ENCODE data around the gene RNF13. TPM values are rescaled to one million over a fixed set of nuclear protein-coding genes. Genes with fewer than 3 reads are reported as not detected.

Gene RNF13
- total RNA-seq, 1 experiment from 2014 or later = 28.9 TPM

- TF ChIP-seq MLX (CRISPR knock-in tag; IDR thresholded peaks at IDR 0.05) (no peak), NR1H2 (CRISPR knock-in tag; IDR thresholded peaks at IDR 0.05) (no peak), GRHL2 (CRISPR knock-in tag; IDR thresholded peaks at IDR 0.05; ENCODE audit: insufficient replicate concordance, severe bottlenecking) (no peak), CTCF (IDR thresholded peaks at IDR 0.05) (no peak)
These were observed 26.9 kb downstream of the RNF13 start (continued) for GRCh38 chr3:149839896-149840295.

- no peaks in the 10 kb centered on the region for H3K27me3 Mint-ChIP-seq (ENCODE audit: low read depth)
- ATAC-seq = no peak
- TF ChIP-seq ARID4B (CRISPR knock-in tag; IDR thresholded peaks at IDR 0.05; ENCODE audit: borderline replicate concordance) (no peak), PRDM15 (CRISPR knock-in tag; IDR thresholded peaks at IDR 0.05) (no peak), JUN (CRISPR knock-in tag; IDR thresholded peaks at IDR 0.05) (no peak), ZSCAN18 (CRISPR knock-in tag; IDR thresholded peaks at IDR 0.05) (no peak), ZNF219 (CRISPR knock-in tag; IDR thresholded peaks at IDR 0.05; ENCODE audit: borderline replicate concordance) (no peak), CTCF (IDR thresholded peaks at IDR 0.05) (no peak), ESRRA (CRISPR knock-in tag; IDR thresholded peaks at IDR 0.05; ENCODE audit: borderline replicate concordance) (no peak), GRHL2 (CRISPR knock-in tag; IDR thresholded peaks at IDR 0.05; ENCODE audit: insufficient replicate concordance, severe bottlenecking) (no peak), ZNF138 (CRISPR knock-in tag; conservative IDR thresholded peaks at IDR 0.05) (no peak), ZMAT4 (CRISPR knock-in tag; IDR thresholded peaks at IDR 0.05) (no peak), MAX (CRISPR knock-in tag; IDR thresholded peaks at IDR 0.05) (no peak), PREB (CRISPR knock-in tag; IDR thresholded peaks at IDR 0.05; ENCODE audit: borderline replicate concordance) (no peak), ZNF121 (CRISPR knock-in tag; IDR thresholded peaks at IDR 0.05) (no peak), USF1 (CRISPR knock-in tag; IDR thresholded peaks at IDR 0.05) (no peak), ZNF416 (CRISPR knock-in tag; IDR thresholded peaks at IDR 0.05) (no peak), NFATC4 (CRISPR knock-in tag; IDR thresholded peaks at IDR 0.05) (no peak)
These were observed 30.5 kb downstream of the RNF13 start for GRCh38 chr3:149843502-149843901.

More at GRCh38 chr3:149843502-149843901, 30.5 kb downstream of the RNF13 start:
- Mint-ChIP-seq H3K4me1 (peaks cover 3% of the 10 kb centered on the region), H3K27ac (no peak overlapping the region), H3K4me3 (no peak overlapping the region), H3K9me3 (peaks cover 8% of the 10 kb centered on the region), H3K36me3 (peaks cover 15% of the 10 kb centered on the region)
- no peak for DNase-seq (ENCODE audit: low spot score)
- CTCF ChIA-PET = interaction anchor here (0.6 to 1.0 kb wide), 2 partner anchors 35 to 413 kb away, joined by 3 read pairs; no protein-coding TSS in a partner anchor
- POLR2A ChIA-PET = no interaction called here

Measured in WTC11 (cell line).